ENCODE data around the gene LINGO3. TPM values are rescaled to one million over a fixed set of nuclear protein-coding genes. Genes with fewer than 3 reads are reported as not detected.

LINGO3 gene
- polyA plus RNA-seq, 1 donor, result not detected

DNA sequence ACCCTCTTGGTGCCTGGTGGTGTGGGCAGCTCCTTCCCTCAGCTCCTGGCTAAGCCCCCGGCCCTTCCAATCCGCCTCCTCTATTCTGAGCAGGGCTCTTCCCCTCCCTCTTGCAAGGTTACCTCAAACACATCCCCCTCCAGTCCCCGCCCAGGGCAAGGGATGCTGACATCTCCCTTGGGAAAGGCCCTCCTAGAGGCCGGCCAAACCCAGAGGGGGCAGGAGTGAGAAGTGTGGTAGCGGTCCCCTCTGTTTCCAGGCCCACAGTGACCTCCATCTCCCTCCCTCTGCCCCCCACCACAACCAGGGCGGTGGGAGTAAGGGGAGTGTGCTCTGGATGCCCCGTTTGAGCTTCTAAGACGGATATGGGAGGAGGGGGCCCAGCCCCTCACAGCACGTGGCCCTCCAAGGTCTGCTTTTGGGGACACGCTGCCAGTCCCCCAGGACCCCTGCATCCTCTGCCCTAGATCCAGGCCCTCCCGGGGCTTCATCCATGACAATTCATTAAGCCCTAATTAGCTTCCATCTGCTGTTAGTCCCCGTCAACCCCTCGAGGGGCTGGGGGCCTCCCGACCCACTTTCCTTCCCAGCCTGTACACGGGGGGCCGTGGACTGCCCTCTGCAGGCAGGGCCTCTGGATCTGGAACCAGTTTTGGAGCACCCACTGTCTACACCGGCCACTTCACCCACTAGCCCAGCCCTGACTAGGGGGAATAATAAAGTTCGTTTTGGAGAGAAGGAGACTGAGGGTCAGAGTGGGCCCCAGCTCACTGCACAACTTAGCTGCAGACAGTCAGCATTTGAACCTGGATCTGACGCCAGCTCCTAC is 2.3 kb downstream of the LINGO3 start:
- DNase-seq, result no peak

DNA sequence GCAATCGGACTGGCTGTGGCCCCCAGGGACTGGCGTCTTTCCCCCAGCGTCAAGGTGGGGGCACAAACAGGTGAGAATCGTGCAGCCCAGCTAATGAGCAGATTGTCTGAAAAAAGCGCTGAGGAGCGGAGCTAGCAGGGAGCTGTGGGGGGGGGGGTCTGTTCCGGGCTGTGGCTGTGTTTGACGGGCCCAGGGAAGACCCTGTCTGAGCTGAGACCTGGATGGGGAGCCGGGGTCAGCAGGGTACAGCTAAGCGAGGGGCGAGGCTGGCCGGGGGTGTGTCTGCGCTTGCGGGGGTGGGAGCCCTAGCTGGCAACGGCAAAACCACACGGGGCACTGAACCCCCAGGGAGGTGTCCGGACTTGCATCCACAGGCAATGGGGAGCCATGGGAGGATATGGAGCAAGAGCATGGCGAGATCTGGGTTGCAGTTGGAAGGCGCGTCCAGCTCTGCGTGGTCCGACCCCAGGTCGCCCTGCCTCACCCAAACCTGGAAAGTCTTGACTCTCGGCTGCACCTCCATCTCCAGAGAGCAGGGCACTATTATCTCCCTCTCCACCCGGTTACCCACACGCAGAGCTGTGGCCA is 4.6 kb downstream of the LINGO3 start:
- DNase-seq, result no peak

- no peak for DNase-seq
These were observed 5.4 kb downstream of the LINGO3 start for GRCh38 chr19:2302319-2303210.

DNA sequence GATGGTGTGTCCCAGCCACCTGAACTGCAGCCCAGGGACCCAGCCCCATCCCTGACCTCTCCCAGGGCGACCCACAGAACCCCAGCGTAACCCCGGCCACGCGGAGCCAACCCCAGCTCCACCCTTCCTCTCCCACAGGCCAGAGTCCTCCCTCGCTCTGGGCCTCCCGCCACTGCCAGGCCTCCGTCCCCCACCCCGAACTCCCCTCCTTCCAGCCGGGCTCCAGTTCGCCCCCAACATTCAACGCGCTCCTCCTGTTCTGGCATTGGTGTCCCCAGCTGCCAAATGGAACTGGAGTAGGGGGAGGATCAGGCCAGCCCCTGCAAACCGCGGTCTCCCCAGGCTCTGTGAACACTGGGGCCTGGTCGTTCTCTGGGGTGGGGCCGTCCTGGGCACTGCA is 7.4 kb downstream of the LINGO3 start:
- DNase-seq, result no peak

GRCh38 chr19:2296141-2296540 is 11.8 kb downstream of the LINGO3 start:
- DNase-seq, result no peak

DNA sequence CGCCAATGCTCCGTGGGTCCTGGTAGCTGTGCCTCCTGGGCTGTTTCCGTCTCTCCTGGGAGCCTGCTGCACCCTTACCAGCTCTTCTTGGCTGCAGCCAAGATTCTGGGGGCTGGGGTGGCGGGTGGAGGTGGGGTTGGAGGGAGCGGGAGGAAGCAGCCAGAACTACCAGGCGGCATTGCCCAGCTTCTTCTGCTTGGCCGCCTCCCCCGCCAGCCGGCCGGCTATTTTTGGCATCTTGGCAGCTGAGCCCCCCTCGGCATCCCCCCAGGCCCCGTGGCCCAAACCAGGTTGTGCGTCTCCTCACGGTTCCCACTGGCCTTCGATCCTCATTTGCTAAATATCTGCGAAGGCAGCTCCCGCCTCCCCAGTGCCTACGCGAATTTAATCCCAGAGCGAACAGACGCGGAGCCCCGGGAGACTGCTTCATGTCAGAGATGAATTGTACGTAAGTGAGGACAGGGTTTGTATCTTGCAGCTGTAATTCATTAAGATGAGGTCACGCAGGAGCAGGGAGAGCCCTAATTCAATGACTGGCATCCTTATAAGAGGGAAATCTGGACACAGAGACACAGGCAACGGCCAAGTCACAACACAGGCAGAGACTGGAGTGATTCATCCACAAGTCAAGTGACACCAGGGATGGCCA is 13.1 kb downstream of the LINGO3 start:
- no peak for DNase-seq

GRCh38 chr19:2291185-2291751 is 16.7 kb downstream of the LINGO3 start:
- no peak for DNase-seq

DNA sequence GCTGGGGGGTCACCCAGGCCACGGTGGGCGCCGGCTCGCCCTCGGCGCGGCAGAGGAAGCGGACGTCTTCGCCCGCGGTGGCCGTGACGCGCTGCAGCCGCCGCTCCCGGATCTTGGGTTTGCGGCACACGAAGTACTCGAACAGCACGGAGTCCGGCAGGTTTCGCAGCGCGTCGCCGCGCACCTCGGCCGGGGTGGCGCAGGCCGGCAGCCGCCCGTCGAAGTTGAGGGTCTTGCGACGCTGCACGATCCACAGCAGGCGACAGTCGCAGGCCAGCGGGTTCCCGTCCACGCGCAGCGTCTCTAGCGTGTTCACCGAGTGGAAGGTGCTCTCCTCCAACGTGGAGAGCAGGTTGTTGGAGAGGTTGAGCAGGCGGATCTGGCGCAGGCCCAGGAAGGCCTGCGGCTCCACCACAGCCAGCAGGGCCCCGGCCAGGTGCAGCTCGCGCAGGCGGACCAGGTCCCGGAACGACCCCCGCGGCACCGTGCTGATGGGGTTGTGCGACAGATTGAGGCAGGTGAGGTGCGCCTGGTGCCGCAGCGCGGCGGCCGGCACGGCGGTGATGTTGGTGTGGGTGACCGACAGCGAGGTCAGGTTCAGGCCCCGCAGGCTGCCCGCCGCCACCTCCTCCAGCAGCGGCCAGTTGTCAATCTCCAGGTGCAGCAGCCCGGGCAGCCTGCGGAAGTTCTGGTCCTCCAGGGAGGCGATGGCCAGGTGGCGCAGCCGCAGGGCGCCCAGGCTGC is 17.3 kb downstream of the LINGO3 start:
- DNase-seq, result no peak

DNA sequence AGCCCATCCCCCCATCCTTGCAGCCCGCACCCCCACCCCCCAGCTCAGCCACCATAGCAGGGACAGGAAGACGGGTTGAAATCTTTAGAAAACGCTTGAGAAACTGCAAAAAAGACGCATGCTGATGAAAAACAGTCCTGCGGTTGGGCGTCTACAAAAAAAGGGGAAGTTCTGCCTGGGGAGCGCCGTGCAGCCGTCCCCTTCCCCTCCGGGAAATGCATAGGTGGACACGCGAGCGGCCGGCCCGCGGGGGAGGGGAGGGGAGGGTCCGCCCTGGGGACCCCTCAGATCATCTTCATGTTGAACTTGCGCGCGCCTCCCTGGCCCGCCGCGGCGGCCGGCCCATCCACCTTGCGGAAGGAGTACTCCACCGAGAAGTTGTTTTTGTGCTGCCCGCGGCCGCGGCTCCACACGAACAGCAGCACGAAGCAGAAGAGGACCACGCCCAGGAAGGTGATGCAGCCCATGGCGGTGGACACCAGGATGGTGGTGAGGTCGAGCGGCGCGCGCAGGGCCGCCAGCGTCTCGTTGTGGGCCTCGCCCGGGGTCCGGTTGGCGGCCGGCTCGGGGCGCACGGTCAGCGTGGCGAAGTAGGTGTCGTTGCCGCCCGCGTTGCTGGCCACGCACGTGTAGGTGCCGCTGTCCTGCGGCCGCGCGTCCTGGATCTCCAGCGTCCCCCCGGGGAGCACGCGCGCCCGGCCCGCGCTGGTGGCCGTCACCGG is 18.1 kb downstream of the LINGO3 start:
- DNase-seq, result no peak

DNA sequence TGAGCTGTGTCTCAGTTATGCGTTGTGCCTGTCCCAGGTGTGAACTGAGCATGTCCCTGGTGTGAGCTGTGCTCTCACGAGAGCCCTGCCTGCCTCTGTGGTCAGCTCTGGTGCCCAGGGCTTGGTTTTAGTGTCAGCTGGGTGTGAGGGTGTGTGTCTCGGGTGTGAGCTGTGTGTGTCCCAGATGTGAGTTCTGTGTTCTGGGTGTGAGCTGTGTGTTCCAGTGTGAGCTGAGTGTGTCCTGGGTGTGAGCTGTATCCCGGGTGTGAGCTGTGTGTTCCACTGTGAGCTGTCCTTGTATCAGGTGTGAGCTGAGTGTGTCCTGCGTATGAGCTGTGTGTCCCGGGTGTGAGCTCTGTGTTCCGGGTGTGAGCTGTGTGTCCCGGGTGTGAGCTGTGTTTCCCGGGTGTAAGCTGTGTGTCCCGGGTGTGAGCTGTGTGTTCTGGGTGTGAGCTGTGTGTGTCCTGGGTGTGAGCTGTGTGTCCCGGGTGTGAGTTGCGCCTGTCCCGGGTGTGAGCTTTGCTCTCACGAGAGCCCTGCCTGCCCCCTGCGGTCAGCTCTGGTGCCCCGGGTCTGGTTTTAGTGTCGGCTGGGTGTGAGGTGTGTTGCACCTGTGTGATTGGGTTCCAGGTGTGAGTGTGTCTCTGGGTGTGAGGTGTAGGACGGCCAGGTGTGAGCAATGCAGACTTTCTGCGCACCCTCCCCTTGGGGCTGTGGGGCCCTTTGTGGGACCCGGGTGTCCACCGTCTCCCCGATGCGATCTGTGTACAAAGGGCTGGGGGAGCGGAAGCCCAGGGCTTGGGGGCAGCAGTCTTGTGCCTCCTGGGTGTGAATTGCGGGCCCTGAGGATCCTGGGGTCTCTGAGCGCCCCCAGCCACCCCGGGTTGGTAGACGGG is 18.9 kb downstream of the LINGO3 start:
- DNase-seq, result no peak

GRCh38 chr19:2288338-2288817 is 19.6 kb downstream of the LINGO3 start:
- no peak for DNase-seq

DNA sequence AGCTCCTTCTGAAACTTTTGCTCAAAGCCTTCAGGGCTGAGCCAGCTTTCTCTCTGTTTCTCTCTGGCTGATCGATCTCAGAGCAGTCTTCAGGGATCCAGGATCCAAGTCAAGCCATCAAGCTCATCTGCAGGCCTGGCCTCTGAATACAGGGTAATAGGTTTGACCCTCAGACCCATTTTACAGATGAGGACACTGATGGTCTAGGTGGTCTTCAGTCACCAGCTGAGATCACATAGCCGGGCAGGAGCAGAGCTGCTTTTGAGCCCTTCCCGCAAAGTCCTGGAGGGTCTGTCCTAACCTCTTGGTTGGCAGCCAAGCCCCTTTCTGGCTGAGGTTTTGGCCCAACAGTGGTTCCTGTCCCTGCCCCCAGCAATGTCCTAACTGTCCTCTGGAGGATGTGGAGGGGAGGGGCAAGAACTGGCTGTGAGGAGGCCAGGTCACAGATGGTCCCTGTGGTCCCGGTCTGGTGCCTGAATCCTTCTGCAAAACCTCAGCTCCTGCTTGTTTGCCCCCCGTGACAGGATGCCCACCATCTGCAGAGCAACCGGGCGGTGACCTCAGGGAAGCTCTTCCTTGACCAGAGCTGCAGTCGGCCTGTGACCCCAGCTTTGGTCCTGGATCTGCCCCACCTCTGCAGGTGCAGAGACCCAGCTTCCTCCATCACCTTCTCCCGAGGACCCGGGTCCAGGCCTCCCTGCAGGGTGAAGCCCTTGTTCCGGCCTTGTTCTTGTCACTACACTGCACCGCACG is 20.2 kb downstream of the LINGO3 start:
- no peak for DNase-seq

DNA sequence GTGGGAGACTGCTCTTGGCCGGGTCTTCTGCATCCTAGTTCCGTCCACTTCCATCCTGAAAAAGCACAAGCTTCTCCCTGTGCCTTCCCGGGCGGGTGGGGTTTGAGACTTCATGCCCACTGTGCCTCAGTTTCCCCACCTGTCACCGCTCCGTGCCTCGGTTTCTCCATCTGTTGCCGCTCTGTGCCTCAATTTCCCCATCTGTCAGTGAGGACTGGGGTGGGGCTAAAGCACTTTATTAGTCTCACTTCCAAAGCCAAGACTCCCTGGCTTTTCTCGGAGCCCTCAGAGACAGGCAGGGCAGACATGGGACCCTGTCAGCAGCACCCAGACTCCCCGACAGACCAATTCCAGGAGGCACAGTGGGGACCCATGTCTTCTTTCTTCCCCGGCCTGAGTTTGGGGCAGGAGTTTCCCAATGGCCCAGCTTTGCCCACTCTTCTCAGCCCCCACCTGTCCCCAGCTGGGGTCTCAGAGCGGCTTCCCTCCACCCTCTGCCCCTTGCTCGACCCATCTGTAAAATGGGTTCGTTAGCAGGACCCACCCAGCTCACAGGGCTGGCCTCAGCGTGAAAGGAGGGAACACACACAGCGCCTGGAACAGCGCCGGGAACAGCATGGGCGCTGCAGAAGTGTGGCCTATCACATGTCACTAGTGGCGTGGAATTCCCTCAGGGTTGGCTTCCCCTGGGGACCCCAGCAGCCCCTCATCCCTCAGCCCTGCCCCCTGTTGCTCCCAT is 21.4 kb downstream of the LINGO3 start:
- DNase-seq, result no peak

GRCh38 chr19:2283835-2284507 is 24.0 kb downstream of the LINGO3 start:
- DNase-seq, result no peak

DNA sequence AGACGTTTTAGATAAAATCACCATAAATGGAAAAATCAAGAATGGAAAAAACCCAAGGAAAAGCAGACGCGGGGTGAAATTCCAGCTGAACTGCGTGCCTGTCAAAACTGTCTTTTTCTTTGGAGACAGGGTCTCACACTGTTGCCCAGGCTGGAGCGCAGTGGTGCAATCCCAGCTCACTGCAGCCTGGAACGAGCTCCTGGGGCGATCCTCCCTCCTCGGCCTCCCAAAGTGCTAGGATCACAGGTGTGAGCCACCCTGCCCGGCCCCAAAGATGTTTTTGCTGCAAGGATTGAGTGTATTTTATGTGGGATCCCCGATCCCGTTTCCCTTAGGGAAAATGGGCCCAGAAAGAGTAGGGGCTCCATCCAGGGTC is 25.1 kb downstream of the LINGO3 start:
- no peak for DNase-seq

- DNase-seq, result no peak
These were observed 25.7 kb downstream of the LINGO3 start, which contains the start of gene PEAK3 for GRCh38 chr19:2282062-2282861. PEAK3 (minus strand) TSS chr19:2282175; CDS start chr19:2280931, 1,244 bp downstream.

All from left kidney (tissue), 2 donors.